HepG2 (cell line): Measurements from ENCODE around the gene DCLRE1C. TPM values are rescaled to one million over a fixed set of nuclear protein-coding genes. Genes with fewer than 3 reads are reported as not detected.

ENCODE experiments used
- ASH2L ChIP-seq: fragments of 300-600, 200-600 bp; sonication (generic); IDR thresholded peaks from 2 replicates; pipeline ENCODE4 v1.7.0; 2017; ENCODE audit warnings: low read depth, mild to moderate bottlenecking, moderate library complexity, mixed read lengths, low read length; ENCODE audit not compliant: insufficient read length
- CBFB ChIP-seq: sonication (generic); formaldehyde crosslinking; IDR thresholded peaks from 2 replicates; pipeline ENCODE4 v1.4.0; 2020; ENCODE audit warnings: missing genetic modification reagents
- DBP ChIP-seq: sonication (generic); formaldehyde crosslinking; IDR thresholded peaks from 2 replicates; pipeline ENCODE4 v1.4.0; 2020; ENCODE audit warnings: missing genetic modification reagents; ENCODE audit errors: not compliant biosample characterization
- E2F5 ChIP-seq: sonication (generic); formaldehyde crosslinking; conservative IDR thresholded peaks from 2 replicates; pipeline ENCODE4 v1.4.0; 2020; ENCODE audit warnings: missing genetic modification reagents
- FOXO4 ChIP-seq: sonication (generic); formaldehyde crosslinking; conservative IDR thresholded peaks from 2 replicates; pipeline ENCODE4 v1.8.1; 2023; ENCODE audit warnings: missing genetic modification reagents
- MLX ChIP-seq: IDR thresholded peaks from 2 replicates; pipeline ENCODE4 v1.6.1; 2016
- SKIL ChIP-seq: sonication (generic); formaldehyde crosslinking; IDR thresholded peaks from 2 replicates; pipeline ENCODE4 v1.8.0; 2022; ENCODE audit warnings: missing genetic modification reagents, mild to moderate bottlenecking, moderate library complexity, borderline replicate concordance
- TBL1XR1 ChIP-seq: fragments of 150-350 bp; IDR thresholded peaks from 2 replicates; pipeline ENCODE4 v1.6.1; 2014; ENCODE audit warnings: borderline replicate concordance, low read length; ENCODE audit not compliant: partially characterized antibody
- TRIM22 ChIP-seq: fragments of 450-650 bp; IDR thresholded peaks from 2 replicates; pipeline ENCODE4 v1.6.1; 2017
- WIZ ChIP-seq: sonication (generic); formaldehyde crosslinking; IDR thresholded peaks from 2 replicates; pipeline ENCODE4 v1.5.1; 2020; ENCODE audit warnings: mild to moderate bottlenecking, missing genetic modification reagents
- ZNF362 ChIP-seq: sonication (generic); formaldehyde crosslinking; IDR thresholded peaks from 2 replicates; pipeline ENCODE4 v1.4.0; 2020; ENCODE audit warnings: missing genetic modification reagents, mild to moderate bottlenecking, borderline replicate concordance
- ZNF503 ChIP-seq: sonication (generic); formaldehyde crosslinking; IDR thresholded peaks from 2 replicates; pipeline ENCODE4 v1.4.0; 2020; ENCODE audit warnings: missing genetic modification reagents
- ZNF605 ChIP-seq: sonication (generic); formaldehyde crosslinking; IDR thresholded peaks from 2 replicates; pipeline ENCODE4 v1.8.0; 2022; ENCODE audit warnings: mild to moderate bottlenecking, missing genetic modification reagents
- ZNF619 ChIP-seq: sonication (generic); formaldehyde crosslinking; IDR thresholded peaks from 2 replicates; pipeline ENCODE4 v1.4.0; 2020; ENCODE audit warnings: mild to moderate bottlenecking, missing genetic modification reagents
- polyA plus RNA-seq, 8 experiments: library from polyadenylated mRNA; depleted of rRNA in 3 of 8; stranded (reverse) in 7 of 8; unstranded in 1 of 8; fragments of >200 nt; fragmentation: Illumina TruSeq in 4 of 8; extraction: Trizol in 4 of 8; gene quantifications; 2 replicates each; pipeline versions ENCODE4 v1.2.1 to v1.2.3, GENCODE V29; 2011 to 2016; ENCODE audit warnings: low read depth in 4 of 8, missing spikeins in 1 of 8, mixed read lengths in 1 of 8; ENCODE audit not compliant: insufficient read depth in 1 of 8
- total RNA-seq, 5 experiments: library from RNA; depleted of rRNA; stranded (reverse); fragments of >200 nt; fragmentation: Illumina TruSeq; extraction: Trizol; gene quantifications; 2 replicates each; pipeline ENCODE4 v1.2.3, GENCODE V29; 2016; ENCODE audit warnings: low read depth in 1 of 5

DCLRE1C gene
- total and polyA plus RNA-seq, 2 of the 13 experiments (the other 11 are each of a cell fraction or from before 2014, with no cell fraction given), result 3.0 to 10.3 TPM

- peak; percentile 8; the same call in 1 of the 2 replicates for TF ChIP-seq MLX (CRISPR knock-in tag)
- peak; percentile 83 for TF ChIP-seq ZNF605 (CRISPR knock-in tag)
- peak; percentile 94 for TF ChIP-seq E2F5 (CRISPR knock-in tag)
- TF ChIP-seq CBFB, result peak; percentile 82
- peak; percentile 94 for TF ChIP-seq ASH2L
- peak; percentile 36; the same call in 1 of the 2 replicates for TF ChIP-seq ZNF362
- 0 out of 2 replicates have a peak, but pooled peaks have one; percentile 22 for TF ChIP-seq WIZ (CRISPR knock-in tag)
- TF ChIP-seq TBL1XR1, result no peak
- peak; percentile 23; the same call in 1 of the 2 replicates for TF ChIP-seq ZNF503 (CRISPR knock-in tag)
- TF ChIP-seq DBP (CRISPR knock-in tag), result peak; percentile 72
- TF ChIP-seq ZNF619, result no peak
- peak; percentile 34; the same call in 1 of the 2 replicates for TF ChIP-seq SKIL (CRISPR knock-in tag)
- TF ChIP-seq TRIM22, result no peak
- TF ChIP-seq FOXO4, result 0 out of 2 replicates have a peak, but pooled peaks have one; percentile 84
Measured at GRCh38 chr10:14878266-14879123, 75.4 kb downstream of the DCLRE1C start, which contains the start of gene SUV39H2 (continued).
